Central memory CD8-positive, alpha-beta T cell (primary cell): ENCODE measurements around the gene PRKCA.

Experiments
- ATAC-seq: fragments of 150-1000 bp; cut with Tn5 transposase; replicated peaks from 2 replicates; pipeline ENCODE4 v1.10.0; 2022; ENCODE audit warnings: mild to moderate bottlenecking, moderate FRiP score, moderate number of reproducible peaks; ENCODE audit not compliant: poor library complexity, severe bottlenecking; ENCODE audit errors: extremely low read depth
- DNase-seq, 2 donors: peaks; one replicate each; pipeline ENCODE4 v3.0.0; 2021; ENCODE audit warnings: low spot score in 2 of 2
- H3K27ac Mint-ChIP-seq: one replicate; pipeline ENCODE4 v1.8.0; 2022; ENCODE audit warnings: low read depth, mild to moderate bottlenecking, moderate library complexity, mixed read lengths
- H3K27me3 Mint-ChIP-seq: one replicate; pipeline ENCODE4 v1.8.0; 2022; ENCODE audit warnings: mixed read lengths
- H3K36me3 Mint-ChIP-seq: one replicate; pipeline ENCODE4 v1.8.0; 2022; ENCODE audit warnings: mild to moderate bottlenecking, moderate library complexity, mixed read lengths; ENCODE audit not compliant: insufficient read depth
- H3K4me1 Mint-ChIP-seq: one replicate; pipeline ENCODE4 v1.8.0; 2022; ENCODE audit warnings: mixed read lengths
- H3K4me3 Mint-ChIP-seq: one replicate; pipeline ENCODE4 v1.8.0; 2022; ENCODE audit warnings: mild to moderate bottlenecking, moderate library complexity, mixed read lengths
- H3K9me3 Mint-ChIP-seq: one replicate; pipeline ENCODE4 v1.8.0; 2022; ENCODE audit warnings: mixed read lengths

The PRKCA gene

GRCh38 chr17:66634193-66634592, 331.8 kb downstream of the PRKCA start:
- H3K4me1 Mint-ChIP-seq, result no peaks in the 10 kb centered on the region
- peaks cover 2% of the 10 kb centered on the region for H3K36me3 Mint-ChIP-seq
- H3K27ac Mint-ChIP-seq, result no peak overlapping the region
- H3K9me3 Mint-ChIP-seq, result no peaks in the 10 kb centered on the region
- ATAC-seq (no peak), DNase-seq (no peak)
- H3K27me3 Mint-ChIP-seq, result no peaks in the 10 kb centered on the region
- H3K4me3 Mint-ChIP-seq, result no peak overlapping the region

DNA sequence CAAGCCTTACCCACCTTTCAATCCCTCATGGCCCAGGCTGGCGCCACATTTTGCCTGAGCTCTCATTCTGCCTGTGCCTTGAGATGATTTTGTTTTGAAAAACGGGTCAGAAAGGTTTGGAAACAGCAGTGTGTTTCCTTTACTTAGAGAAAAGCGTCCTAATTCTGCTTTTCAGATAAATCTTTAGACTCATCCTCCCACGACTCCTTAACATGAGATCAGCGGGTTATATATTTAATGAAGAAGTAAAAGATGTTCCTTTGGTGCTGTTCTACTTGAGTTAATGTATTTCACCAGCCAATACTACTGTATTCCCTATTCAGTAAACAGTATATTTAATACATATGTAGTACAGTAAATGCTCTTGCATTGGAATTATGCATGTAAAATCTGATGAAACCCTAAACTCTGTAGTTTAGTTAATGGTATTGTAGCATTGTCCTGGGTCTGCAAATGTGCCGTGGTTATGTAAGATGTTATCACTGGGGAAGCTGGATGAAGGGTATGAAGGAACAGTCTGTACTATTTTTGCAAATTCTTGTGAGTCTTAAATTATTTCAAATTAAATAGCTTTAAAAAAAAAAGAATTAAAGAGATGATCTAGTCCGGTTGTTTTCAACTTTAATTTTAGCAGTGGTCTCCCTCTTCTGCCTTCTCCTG, 333.1 kb downstream of the PRKCA start:
- Mint-ChIP-seq H3K4me1 (no peaks in the 10 kb centered on the region), H3K9me3 (no peaks in the 10 kb centered on the region), H3K27me3 (no peaks in the 10 kb centered on the region), H3K4me3 (no peak overlapping the region), H3K27ac (no peak overlapping the region), H3K36me3 (peaks cover 2% of the 10 kb centered on the region)
- ATAC-seq, result no peak
- no peak for DNase-seq

- H3K9me3 Mint-ChIP-seq, result no peaks in the 10 kb centered on the region
- no peak overlapping the region for H3K4me3 Mint-ChIP-seq
- no peaks in the 10 kb centered on the region for H3K4me1 Mint-ChIP-seq
- H3K36me3 Mint-ChIP-seq, result peaks cover 2% of the 10 kb centered on the region
- no peak for ATAC-seq
- no peaks in the 10 kb centered on the region for H3K27me3 Mint-ChIP-seq
- H3K27ac Mint-ChIP-seq, result no peak overlapping the region
- DNase-seq, result no peak
Measured at GRCh38 chr17:66636111-66636510, 333.7 kb downstream of the PRKCA start.

DNA sequence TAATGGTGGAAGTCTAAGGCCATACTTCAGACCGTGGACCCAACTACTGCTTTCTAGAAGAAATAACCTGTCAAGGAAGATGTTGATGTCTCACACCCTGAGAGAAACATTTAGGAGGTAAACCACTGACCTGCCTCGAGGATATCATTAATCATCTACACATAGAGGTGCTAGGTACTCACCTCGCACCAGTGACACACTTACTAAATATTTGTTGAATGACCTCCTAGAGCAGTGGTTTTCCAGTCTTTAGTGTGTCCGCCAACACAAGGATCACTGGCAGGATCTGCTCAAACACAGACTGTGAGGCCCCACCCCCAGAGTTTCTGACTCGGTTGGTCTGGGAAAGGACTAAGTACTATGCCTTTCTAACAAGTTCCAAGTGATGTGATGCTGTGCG, 335.1 kb downstream of the PRKCA start:
- no peak overlapping the region for H3K27ac Mint-ChIP-seq
- H3K27me3 Mint-ChIP-seq, result no peaks in the 10 kb centered on the region
- H3K4me3 Mint-ChIP-seq, result no peak overlapping the region
- peaks cover 6% of the 10 kb centered on the region for H3K36me3 Mint-ChIP-seq
- H3K9me3 Mint-ChIP-seq, result no peaks in the 10 kb centered on the region
- DNase-seq (no peak), ATAC-seq (no peak)
- no peaks in the 10 kb centered on the region for H3K4me1 Mint-ChIP-seq

DNA sequence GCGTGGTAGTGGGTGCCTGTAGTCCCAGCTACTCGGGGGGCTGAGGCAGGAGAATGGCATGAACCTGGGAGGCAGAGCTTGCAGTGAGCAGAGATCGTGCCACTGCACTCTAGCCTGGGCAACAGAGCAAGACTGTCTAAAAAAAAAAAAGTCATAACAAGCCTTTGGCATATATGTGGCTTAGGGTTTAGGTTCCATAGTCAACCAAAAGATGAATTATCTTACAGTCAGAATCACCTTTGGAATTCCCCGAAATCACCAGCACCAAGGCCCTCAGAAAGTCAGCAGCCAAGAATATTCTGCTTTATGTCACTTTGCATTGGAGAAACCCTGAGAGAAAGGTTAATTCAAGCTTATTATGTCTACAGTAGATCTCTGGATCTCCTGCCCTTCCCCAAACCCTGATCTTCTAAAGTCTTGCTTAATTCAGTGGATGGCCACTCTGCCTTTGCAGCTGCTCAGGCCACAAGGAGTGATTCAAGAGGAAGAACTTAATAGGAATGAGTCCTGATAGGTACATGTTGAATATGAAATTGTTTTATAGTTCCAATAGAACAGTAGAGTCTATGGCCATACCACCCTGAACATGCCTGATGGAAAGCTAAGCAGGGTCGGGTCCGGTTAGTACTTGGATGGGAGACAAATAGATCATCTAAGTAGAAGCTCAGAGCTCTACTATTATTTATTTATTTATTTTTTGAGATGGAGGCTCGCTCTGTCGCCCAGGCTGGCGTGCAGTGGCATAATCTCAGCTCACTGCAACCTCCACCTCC, 336.5 kb downstream of the PRKCA start:
- no peaks in the 10 kb centered on the region for H3K9me3 Mint-ChIP-seq
- ATAC-seq (no peak), DNase-seq (no peak)
- no peak overlapping the region for H3K4me3 Mint-ChIP-seq
- no peak overlapping the region for H3K27ac Mint-ChIP-seq
- H3K4me1 Mint-ChIP-seq, result no peaks in the 10 kb centered on the region
- peaks cover 8% of the 10 kb centered on the region for H3K36me3 Mint-ChIP-seq
- H3K27me3 Mint-ChIP-seq, result no peaks in the 10 kb centered on the region

DNA sequence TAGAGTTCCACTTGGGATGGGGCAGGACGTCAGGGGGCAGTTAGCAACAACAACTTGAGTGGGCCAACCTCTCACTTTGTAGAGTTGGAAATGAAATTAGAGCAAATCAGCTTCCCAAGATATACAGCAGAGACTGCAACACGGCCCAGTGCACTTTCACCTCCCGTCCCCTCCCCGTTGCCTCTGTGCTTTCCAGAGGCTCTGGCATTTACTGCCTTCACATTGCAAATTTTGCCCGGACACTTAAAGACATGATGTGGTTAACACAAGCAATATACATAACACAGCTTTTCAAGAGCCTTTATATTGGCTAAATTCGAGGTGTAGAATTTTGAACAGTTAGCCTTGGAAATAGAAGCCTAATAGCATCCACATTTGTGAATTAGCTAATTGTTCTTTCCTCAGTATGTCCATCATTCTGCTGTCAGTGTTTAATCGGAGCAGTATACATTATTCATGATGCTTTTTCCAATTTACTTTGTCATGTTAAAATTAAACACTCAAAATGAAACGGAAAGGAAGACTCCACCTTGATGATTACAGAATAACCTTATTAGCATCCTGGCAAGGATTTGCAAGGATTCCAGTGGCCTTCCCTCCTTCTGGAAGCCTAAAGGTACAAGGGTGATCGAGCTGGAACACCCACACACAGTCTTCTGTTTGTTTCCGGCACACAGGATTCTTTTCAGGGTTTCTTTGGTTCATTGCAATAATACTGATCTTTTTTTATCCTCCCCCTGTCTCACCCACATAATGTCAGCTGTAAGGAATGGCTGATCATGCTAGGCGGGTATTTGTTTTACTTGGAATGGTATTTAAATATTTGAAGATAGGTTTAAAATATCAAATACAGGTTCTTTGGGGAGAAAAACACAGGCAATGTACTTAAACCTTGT, 341.6 kb downstream of the PRKCA start:
- Mint-ChIP-seq H3K4me1 (no peaks in the 10 kb centered on the region), H3K27ac (no peak overlapping the region)

GRCh38 chr17:66645259-66645658, 342.8 kb downstream of the PRKCA start:
- Mint-ChIP-seq H3K27ac (no peak overlapping the region), H3K4me1 (peaks cover 7% of the 10 kb centered on the region), H3K27me3 (no peaks in the 10 kb centered on the region), H3K36me3 (peaks cover 6% of the 10 kb centered on the region), H3K9me3 (no peaks in the 10 kb centered on the region), H3K4me3 (no peak overlapping the region)
- ATAC-seq (no peak), DNase-seq (no peak)

More for the DNA sequence above, 341.6 kb downstream of the PRKCA start:
- Mint-ChIP-seq H3K4me3 (no peak overlapping the region), H3K36me3 (peaks cover 6% of the 10 kb centered on the region), H3K9me3 (no peaks in the 10 kb centered on the region), H3K27me3 (no peaks in the 10 kb centered on the region)
- ATAC-seq, result no peak
- no peak for DNase-seq

- H3K36me3 Mint-ChIP-seq, result peaks cover 2% of the 10 kb centered on the region
- no peak overlapping the region for H3K4me3 Mint-ChIP-seq
- H3K4me1 Mint-ChIP-seq, result peaks cover 7% of the 10 kb centered on the region
- DNase-seq (no peak), ATAC-seq (no peak)
- H3K9me3 Mint-ChIP-seq, result no peaks in the 10 kb centered on the region
- no peak overlapping the region for H3K27ac Mint-ChIP-seq
- no peaks in the 10 kb centered on the region for H3K27me3 Mint-ChIP-seq
Measured at GRCh38 chr17:66647391-66647983, 345.1 kb downstream of the PRKCA start.

DNA sequence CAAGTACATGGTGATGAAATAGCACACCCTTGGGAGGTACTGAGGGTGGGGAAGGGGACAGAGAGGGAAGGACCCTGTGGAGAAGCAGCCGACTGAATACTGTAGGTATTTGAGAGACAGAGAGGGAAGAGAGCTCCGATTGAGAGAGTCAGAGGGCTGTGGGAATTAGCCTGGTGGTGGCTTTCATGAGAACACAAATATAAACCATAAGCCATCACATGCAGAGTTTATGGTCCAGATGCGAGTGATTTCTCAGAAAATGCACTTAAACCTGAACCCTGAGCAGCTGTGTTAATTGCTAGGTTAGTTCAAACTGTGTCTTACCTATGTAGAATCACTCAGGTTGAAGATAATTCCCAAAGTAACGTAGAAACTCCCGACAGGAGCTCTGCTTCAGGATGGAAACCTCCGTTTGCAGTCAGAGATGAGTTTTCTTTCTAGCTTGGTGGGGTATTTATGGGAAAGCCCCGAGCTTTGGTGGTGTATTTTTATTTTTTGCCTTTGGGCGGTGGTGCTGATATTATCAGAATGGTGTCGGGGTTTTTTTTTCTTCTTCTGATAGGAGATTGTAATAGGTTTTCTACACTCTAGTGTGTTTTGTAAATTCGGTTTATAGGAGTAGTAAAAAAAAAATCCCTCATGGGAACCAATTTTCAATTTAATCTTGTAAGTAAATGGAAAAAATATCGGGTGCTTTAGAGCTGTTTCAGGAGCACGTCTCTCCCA, 347.6 kb downstream of the PRKCA start:
- H3K27ac Mint-ChIP-seq, result peak overlapping the region; percentile 22
- no peaks in the 10 kb centered on the region for H3K9me3 Mint-ChIP-seq
- ATAC-seq (no peak), DNase-seq (no peak)
- peaks cover 7% of the 10 kb centered on the region for H3K4me1 Mint-ChIP-seq
- no peaks in the 10 kb centered on the region for H3K36me3 Mint-ChIP-seq
- peak overlapping the region; percentile 1 for H3K4me3 Mint-ChIP-seq
- no peaks in the 10 kb centered on the region for H3K27me3 Mint-ChIP-seq

GRCh38 chr17:66650544-66650877, 348.1 kb downstream of the PRKCA start:
- DNase-seq (no peak), ATAC-seq (no peak)
- no peak overlapping the region for H3K4me3 Mint-ChIP-seq
- no peaks in the 10 kb centered on the region for H3K9me3 Mint-ChIP-seq
- no peaks in the 10 kb centered on the region for H3K27me3 Mint-ChIP-seq
- no peak overlapping the region for H3K27ac Mint-ChIP-seq
- H3K4me1 Mint-ChIP-seq, result peaks cover 7% of the 10 kb centered on the region
- no peaks in the 10 kb centered on the region for H3K36me3 Mint-ChIP-seq

DNA sequence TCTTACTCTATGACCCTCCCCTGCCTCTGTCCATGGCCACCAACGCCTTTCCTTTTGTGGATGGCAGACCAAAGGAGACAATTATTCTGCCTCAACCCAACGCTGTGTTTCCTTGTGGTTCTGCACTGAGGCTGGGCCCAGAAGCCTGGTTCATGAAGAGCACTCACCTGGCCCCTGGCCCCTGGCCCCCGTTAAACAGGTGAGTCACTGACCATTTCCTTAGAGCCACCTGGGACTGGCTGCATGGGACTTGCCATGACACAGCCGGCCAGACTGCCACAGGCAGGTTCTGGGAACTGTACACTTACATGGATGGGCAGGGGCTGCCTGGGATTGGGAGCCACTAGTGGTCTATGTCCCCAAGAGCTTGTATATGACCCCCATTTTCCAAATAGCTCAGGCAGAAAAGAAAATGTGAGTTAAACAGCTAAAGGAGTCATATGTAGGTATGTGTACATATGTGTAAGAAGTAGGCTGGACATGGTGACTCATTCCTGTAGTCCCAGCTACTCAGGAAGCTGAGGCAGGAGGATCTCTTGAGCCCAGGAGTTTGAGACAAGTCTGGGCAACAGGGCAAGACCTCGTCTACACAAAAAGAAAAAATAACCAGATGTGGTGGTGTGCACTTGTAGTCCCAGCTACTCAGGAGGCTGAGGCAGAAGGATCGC, 350.6 kb downstream of the PRKCA start:
- DNase-seq, result no peak
- Mint-ChIP-seq H3K36me3 (peaks cover 5% of the 10 kb centered on the region), H3K27ac (no peak overlapping the region), H3K27me3 (no peaks in the 10 kb centered on the region), H3K4me1 (peaks cover 7% of the 10 kb centered on the region), H3K4me3 (no peak overlapping the region), H3K9me3 (no peaks in the 10 kb centered on the region)
- no peak for ATAC-seq
